Heart right ventricle (tissue), 16 donors: ENCODE data around the gene UBP1. TPM values are rescaled to one million over a fixed set of nuclear protein-coding genes. Genes with fewer than 3 reads are reported as not detected.
A peak's percentile ranks its signal among the peaks of the same experiment; 100 is the strongest.

Experiments
- ATAC-seq, 8 donors: fragments of 200-7000 bp; cut with Tn5 transposase; one replicate each; pipeline ENCODE4 v1.9.1; 2020; ENCODE audit warnings: mild to moderate bottlenecking in 8 of 8, moderate library complexity in 8 of 8, moderate number of reproducible peaks in 1 of 8
- DNase-seq, 2 donors: peaks; one replicate each; pipeline ENCODE4 v3.0.0-alpha.2; 2020
- H3K27ac ChIP-seq, 10 donors: fragments of 200-600 bp; sonication (generic) in 2 of 10; one replicate each; pipeline versions ENCODE4 v1.5.0 to v1.8.0; 2020 to 2022; ENCODE audit warnings: mild to moderate bottlenecking in 3 of 10
- H3K27me3 ChIP-seq, 7 donors: fragments of 200-600 bp; one replicate each; pipeline ENCODE4 v1.8.0; 2021 to 2022; ENCODE audit warnings: mild to moderate bottlenecking in 2 of 7
- H3K36me3 ChIP-seq, 9 donors: fragments of 200-600 bp; sonication (generic) in 1 of 9; one replicate each; pipeline versions ENCODE4 v1.5.0 to v1.8.0; 2020 to 2022; ENCODE audit warnings: mild to moderate bottlenecking in 2 of 9
- H3K4me1 ChIP-seq, 9 donors: fragments of 200-600 bp; sonication (generic) in 1 of 9; one replicate each; pipeline versions ENCODE4 v1.5.0 to v1.8.0; 2020 to 2022; ENCODE audit warnings: mild to moderate bottlenecking in 4 of 9
- H3K4me3 ChIP-seq, 10 donors: fragments of 200-600 bp; sonication (generic) in 2 of 10; one replicate each; pipeline versions ENCODE4 v1.5.0 to v1.8.0; 2020 to 2022; ENCODE audit warnings: mild to moderate bottlenecking in 7 of 10, moderate library complexity in 2 of 10
- H3K9me3 ChIP-seq, 11 donors: fragments of 200-600 bp in 10 of 11; sonication (generic) in 2 of 11; one replicate each; pipeline versions ENCODE4 v1.5.0 to v1.8.0; 2013 to 2022; ENCODE audit warnings: mild to moderate bottlenecking in 2 of 11, control low read depth in 1 of 11, moderate library complexity in 1 of 11
- WGBS, 2 donors: extraction: QIAGEN DNeasy Blood & Tissue Kit; methylation state at CpG; one replicate each; pipeline ENCODE4 v1.1.7; 2013; ENCODE audit warnings: inconsistent platforms in 1 of 2; 5-methylcytosine and 5-hydroxymethylcytosine counted together
- intact Hi-C, 10 donors: fragments of 100-400 bp; cut with DNase I; formaldehyde crosslinking; loops; one replicate each; pipeline versions ENCODE4 v1.11.1 to v1.14.2; 2022
- polyA plus RNA-seq, 2 donors: library from polyadenylated mRNA; stranded (reverse); fragments of 200-250 nt; gene quantifications; one replicate each; pipeline ENCODE4 v1.2.3, GENCODE V29; 2013
- total RNA-seq, 10 donors: library from RNA; stranded (reverse); fragmentation: NEBNext Ultra II Directional in 3 of 10; extraction: Animal tissue kit (Norgen Biotek cat#: 25700) in 3 of 10; gene quantifications; one replicate each; pipeline versions ENCODE4 v1.2.1 to v1.2.4, GENCODE V29; 2021 to 2023
- TF ChIP-seq, protein P1 (sequence below), 9 donors: fragments of 200-600 bp; sonication (generic) in 2 of 9; IDR thresholded peaks; one replicate each; pipeline versions ENCODE4 v1.5.0 to v1.8.0; 2021 to 2022; ENCODE audit warnings: antibody characterized with exemption in 9 of 9, mild to moderate bottlenecking in 5 of 9, moderate library complexity in 1 of 9
- donor health status: Arrhythmogenic right ventricular cardiomyopathy.
- donor health status: ischemic (EF 13 %, LVEDD 7.1; RV severe dilation, severe dysfunction).
- donor health status: healthy with polysubstance abuse.
- donor health status: DM: no; HTN: yes; CAD: no.
- donor health status: DM: no; HTN: no; CAD: no.
- donor health status: ischemic (EF 25% LVEDD 6.9; RV normal size, moderate dysfunction).
- donor health status: ischemic (EF 25% LVEDD 5.7; RV mildly dilated, moderate dysfunction).
- donor health status: healthy.
- donor health status: DM: yes; HTN: yes; CAD: no.
- donor health status: Ischemic cardiomyopathy.
- donor health status: ischemic (EF 35%, LVEDD 5.7; RV mildly dilated, moderate dysfunction).
- donor health status: nonischemic (EF 11% LVEDD 7.7; RV severe dilation, severe dysfunction).
- donor health status: DM: yes; HTN: yes; CAD: no.
- donor health status: PGD.
- donor health status: ischemic (EF 29% LVEDD 5.4; RV normal size, mild dysfunction).
- donor health status: nonischemic (EF 23%, LVEDD 6.1; RV moderate dilation, normal function).

Gene UBP1
- total and polyA plus RNA-seq, 12 donors = 18.0 to 51.7 (median 40.0) TPM

DNA sequence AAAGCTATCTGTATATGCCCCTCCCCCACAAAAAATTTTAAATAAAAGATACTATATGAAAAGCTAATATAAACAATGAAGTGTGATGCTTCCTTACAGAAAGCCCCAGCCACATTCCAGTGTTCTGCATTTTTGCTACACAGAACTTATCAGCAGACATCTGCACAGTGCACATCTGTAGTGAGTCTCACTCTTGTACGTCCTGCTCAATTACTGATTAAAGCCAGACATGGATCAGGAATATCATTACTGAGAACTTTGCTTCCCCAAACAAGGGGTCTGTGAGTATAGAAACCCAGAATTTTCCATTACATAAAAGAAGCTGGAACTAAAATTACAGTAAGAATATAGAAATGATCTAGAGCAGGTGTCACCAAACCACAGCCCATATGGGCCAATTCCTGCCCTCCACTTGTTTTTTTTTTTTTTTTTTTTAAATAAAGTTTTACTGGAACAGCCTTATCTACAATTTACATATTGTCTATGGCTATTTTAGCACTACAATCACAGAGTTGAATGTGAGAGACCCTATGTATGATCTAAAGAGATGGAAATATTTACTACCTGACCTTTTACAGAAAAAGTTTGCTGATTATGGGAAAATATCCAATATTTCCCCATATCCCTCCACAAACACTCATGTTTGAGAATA lies 45.7 kb downstream of the UBP1 start:
- H3K36me3 ChIP-seq = peaks cover 0 to 100% (median 55%) of the 10 kb centered on the region in 9 donors
- no peak for DNase-seq
- H3K4me1 ChIP-seq = peaks cover 0 to 10% (median 0%) of the 10 kb centered on the region in 9 donors
- H3K4me3 ChIP-seq = no peak overlapping the region
- TF ChIP-seq, protein P1, sequence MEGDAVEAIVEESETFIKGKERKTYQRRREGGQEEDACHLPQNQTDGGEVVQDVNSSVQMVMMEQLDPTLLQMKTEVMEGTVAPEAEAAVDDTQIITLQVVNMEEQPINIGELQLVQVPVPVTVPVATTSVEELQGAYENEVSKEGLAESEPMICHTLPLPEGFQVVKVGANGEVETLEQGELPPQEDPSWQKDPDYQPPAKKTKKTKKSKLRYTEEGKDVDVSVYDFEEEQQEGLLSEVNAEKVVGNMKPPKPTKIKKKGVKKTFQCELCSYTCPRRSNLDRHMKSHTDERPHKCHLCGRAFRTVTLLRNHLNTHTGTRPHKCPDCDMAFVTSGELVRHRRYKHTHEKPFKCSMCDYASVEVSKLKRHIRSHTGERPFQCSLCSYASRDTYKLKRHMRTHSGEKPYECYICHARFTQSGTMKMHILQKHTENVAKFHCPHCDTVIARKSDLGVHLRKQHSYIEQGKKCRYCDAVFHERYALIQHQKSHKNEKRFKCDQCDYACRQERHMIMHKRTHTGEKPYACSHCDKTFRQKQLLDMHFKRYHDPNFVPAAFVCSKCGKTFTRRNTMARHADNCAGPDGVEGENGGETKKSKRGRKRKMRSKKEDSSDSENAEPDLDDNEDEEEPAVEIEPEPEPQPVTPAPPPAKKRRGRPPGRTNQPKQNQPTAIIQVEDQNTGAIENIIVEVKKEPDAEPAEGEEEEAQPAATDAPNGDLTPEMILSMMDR (IDR thresholded peaks at IDR 0.05) = no peak
- no peak for ATAC-seq
- WGBS, 2 donors = 82 to 86% methylated on average over 1 of the region's 1 CpG
- H3K27me3 ChIP-seq = no peaks in the 10 kb centered on the region
- H3K27ac ChIP-seq = no peak overlapping the region
- intact Hi-C loops = no loop called here
- H3K9me3 ChIP-seq = no peaks in the 10 kb centered on the region

DNA sequence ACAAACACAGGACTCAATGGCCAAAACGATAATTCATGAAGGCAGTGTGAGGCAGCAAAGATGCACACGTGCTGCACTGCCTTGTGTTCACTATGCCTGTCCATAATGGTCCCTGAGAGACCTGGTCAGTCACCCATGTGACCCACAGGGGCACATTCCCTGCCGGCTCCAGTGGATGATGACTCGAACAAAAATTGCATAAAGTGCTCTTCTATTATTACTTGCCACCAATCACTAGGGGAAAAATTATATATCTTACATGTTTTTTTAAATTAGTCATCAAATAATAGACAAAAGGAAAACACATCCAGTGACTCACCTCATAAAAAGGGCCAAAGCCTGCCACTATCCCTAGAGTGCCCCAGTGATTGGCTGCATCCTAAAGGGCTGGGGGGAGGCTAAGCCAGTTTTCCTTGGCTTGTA lies 47.5 kb downstream of the UBP1 start:
- 64 to 68% methylated on average over 4 of the region's 4 CpGs for WGBS, 2 donors
- H3K36me3 ChIP-seq = peaks cover 0 to 100% (median 41%) of the 10 kb centered on the region in 9 donors
- no peak for ATAC-seq

DNA sequence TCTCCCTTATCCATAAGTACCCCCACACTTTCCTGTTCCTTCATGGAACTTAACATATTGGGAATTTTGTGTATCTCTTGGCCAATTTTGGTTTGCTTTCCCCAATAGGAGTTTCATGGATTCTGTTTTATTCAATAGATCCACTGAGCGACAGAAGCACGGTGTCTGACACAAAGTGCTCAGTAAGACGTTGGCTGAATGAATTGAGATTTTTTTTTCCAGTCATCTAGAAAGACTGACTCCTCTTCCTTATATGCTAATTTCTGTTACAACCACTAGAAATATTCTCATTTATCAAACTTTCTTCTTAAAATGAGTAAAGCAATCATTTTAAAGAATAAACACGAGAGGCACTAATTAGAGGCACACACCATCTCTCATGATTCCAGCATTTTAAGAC lies 48.1 kb downstream of the UBP1 start:
- peaks cover 0 to 10% (median 0%) of the 10 kb centered on the region in 9 donors for H3K4me1 ChIP-seq
- intact Hi-C loops = no loop called here
- peaks cover 0 to 100% (median 41%) of the 10 kb centered on the region in 9 donors for H3K36me3 ChIP-seq
- TF ChIP-seq, protein P1 (IDR thresholded peaks at IDR 0.05) = no peak
- H3K9me3 ChIP-seq = no peaks in the 10 kb centered on the region
- H3K27ac ChIP-seq = no peak overlapping the region
- WGBS, 2 donors = 94 to 96% methylated on average over 4 of the region's 4 CpGs
- H3K27me3 ChIP-seq = no peaks in the 10 kb centered on the region
- ATAC-seq (no peak), DNase-seq (no peak)
- no peak overlapping the region for H3K4me3 ChIP-seq

More for the DNA sequence above, 47.5 kb downstream of the UBP1 start:
- H3K9me3 ChIP-seq = no peaks in the 10 kb centered on the region
- no peak overlapping the region for H3K27ac ChIP-seq
- TF ChIP-seq, protein P1 (IDR thresholded peaks at IDR 0.05) = no peak
- H3K4me3 ChIP-seq = no peak overlapping the region
- intact Hi-C loops = no loop called here
- peaks cover 0 to 10% (median 0%) of the 10 kb centered on the region in 9 donors for H3K4me1 ChIP-seq
- no peak for DNase-seq
- no peaks in the 10 kb centered on the region for H3K27me3 ChIP-seq

DNA sequence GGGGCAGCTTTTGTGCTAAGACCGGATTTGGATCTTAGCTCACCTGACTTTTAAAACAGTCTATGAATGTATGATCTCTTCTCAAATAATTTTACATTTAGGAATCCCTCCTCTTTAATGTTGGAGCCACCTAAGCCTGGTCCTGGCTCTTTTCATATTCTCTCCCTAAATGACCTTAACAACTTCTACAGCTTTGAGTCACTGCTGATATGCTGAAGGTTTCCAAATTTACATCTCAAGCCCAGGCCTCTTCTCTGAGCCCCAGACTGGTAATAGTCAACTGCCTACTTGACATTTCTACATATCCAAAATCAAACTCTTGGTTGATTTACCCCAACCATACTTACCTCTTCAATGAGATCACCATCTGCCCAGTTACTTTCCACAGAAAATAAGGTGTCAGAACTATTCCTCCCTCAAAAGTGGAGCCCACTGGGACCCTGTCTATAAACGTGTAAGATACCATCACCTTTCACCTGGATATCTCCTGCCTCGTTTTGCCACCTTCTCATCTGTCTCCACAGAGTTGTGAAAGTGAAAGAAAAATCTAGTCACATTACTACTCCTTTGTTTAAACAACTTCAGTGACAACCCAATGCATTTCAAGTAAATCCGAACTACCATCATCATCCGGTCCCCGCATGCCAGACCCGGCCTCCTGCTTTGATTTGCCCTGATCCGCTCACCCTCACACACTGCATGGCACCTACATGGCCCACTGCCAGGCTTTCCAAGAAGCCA lies 48.8 kb downstream of the UBP1 start:
- no peak overlapping the region for H3K4me3 ChIP-seq
- H3K9me3 ChIP-seq = no peaks in the 10 kb centered on the region
- peak in 3 of 8 donors; percentile 54 to 82 (median 57) for ATAC-seq
- intact Hi-C loops = no loop called here
- H3K27me3 ChIP-seq = no peaks in the 10 kb centered on the region
- H3K4me1 ChIP-seq = peaks cover 0 to 10% (median 0%) of the 10 kb centered on the region in 9 donors
- WGBS, 2 donors = 80 to 87% methylated on average over 8 of the region's 8 CpGs
- no peak overlapping the region for H3K27ac ChIP-seq
- TF ChIP-seq, protein P1 (IDR thresholded peaks at IDR 0.05) = no peak
- no peak for DNase-seq
- peaks cover 0 to 100% (median 36%) of the 10 kb centered on the region in 9 donors for H3K36me3 ChIP-seq
